ENCODE data around the gene ATP2C2. TPM values are rescaled to one million over a fixed set of nuclear protein-coding genes. Genes with fewer than 3 reads are reported as not detected.

The ATP2C2 gene
- total RNA-seq, 2 experiments from 2014 or later: not detected

DNA sequence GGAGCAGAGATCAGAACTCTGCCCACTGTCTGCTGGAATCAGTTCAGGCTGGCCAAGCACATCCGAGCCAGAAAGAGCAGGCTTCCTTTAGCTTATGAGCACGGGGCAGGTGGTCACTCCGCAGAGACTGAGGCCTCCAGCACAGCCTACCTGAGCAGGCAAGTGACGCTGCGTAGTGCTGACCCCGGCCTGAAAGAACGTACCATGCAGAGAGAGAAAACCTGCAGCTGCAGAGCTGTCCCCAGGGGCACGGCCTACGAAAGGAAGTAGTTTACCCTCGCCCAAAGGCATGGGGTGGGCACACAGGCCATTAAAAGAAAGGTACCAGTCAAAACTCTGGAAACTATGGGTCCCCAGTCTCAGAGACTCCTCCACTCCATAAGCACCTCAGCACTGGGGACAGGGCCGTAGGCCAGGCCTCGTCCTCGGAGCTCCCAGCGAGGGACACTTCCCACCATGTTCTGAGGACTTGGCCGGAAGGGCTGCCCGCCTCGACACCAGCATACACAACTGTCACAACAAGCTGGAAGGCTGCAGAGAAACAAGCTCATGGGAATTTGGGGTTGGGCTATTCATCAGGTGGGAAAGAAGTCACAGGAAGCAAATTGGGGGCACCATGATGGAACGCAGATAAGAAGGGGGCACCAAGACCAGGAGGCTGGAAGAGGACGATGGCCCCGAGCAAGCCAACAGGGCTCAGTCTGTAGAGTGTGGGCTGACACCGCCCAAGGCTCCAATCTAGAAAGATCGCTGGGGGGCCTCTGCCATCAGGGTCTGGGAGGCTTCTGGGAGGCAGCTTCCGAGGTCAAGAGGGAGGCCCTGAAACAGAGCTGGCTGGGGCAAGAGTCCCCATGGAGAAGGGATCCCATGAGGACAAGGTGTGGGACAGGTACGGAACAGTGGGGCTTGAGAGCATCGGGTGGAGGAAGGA, 114.9 kb downstream of the ATP2C2 start:
- H3K9me3 Mint-ChIP-seq: no peaks in the 10 kb centered on the region
- no peak overlapping the region for H3K27ac Mint-ChIP-seq
- H3K4me3 Mint-ChIP-seq: no peak overlapping the region
- H3K4me1 Mint-ChIP-seq: peaks cover 6% of the 10 kb centered on the region
- no peaks in the 10 kb centered on the region for H3K27me3 Mint-ChIP-seq
- no peak for DNase-seq
- peaks cover 5% of the 10 kb centered on the region for H3K36me3 Mint-ChIP-seq

DNA sequence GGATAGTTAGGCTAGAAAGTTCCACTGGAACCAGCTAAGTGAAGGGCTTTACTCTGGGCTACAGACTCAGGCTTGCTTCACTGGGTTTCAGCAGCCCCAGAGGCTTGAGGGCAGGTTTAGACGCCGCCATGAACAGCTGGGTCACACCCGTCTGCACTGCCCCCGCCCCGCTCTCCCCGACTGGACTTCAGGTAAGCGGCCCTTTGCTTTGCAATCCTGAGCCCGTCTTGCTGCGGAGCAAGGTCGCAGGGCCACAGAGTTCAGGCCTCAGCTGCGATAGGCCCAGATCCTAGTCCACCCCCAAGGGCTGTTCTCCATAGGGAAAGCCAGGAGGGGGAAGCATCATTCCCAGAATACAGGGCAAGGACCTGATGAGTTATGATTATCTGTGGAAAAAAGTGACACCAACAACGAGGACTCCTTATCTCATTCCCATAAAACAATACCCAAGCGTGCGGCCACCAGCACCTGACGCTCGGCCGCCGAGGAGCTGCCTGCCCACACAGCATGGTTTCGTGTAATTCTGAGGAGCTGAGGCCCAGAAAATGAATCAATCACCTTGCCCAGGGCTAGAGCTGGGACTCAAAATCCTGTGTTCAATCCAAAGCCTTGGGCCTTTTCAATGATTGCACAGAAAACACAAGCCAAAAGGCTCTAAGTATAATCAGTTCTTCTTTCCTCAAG, 115.7 kb downstream of the ATP2C2 start:
- Mint-ChIP-seq H3K27me3 (no peaks in the 10 kb centered on the region), H3K4me3 (no peak overlapping the region), H3K36me3 (peaks cover 2% of the 10 kb centered on the region), H3K27ac (no peak overlapping the region), H3K4me1 (no peaks in the 10 kb centered on the region), H3K9me3 (no peaks in the 10 kb centered on the region)
- no peak for DNase-seq

DNA sequence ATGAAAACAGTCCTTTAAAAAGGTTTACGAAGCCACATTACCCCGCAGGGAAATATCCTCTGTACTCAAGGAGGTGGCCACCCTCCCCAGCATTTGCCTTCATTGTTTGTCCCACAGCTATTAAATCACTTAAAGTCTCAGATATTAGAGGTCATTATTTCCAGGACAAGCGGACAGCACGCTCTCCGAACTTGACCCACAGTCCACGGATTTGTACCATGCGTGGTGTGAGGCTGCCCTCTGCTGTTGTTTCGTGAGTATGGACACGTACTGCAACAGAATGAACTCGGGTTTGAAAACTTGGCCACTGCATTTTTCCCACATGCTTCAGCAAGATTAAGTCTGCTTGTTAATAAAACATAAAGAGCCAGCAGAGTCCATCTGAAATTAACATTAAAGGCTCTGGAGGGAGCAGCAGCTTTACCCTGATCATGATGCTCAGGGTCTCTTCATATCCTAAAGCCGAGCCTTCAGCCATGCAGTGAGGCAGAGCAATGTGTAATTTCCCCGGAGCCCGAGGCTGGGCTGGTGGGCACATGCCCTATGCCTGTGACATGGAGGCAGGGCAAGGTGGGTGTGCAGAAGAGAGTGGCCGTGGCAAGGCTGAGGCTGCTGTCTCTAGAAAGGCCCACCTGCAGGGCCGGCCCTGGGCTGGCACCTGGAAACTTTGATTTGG, 116.4 kb downstream of the ATP2C2 start:
- no peaks in the 10 kb centered on the region for H3K27me3 Mint-ChIP-seq
- no peak for DNase-seq

DNA sequence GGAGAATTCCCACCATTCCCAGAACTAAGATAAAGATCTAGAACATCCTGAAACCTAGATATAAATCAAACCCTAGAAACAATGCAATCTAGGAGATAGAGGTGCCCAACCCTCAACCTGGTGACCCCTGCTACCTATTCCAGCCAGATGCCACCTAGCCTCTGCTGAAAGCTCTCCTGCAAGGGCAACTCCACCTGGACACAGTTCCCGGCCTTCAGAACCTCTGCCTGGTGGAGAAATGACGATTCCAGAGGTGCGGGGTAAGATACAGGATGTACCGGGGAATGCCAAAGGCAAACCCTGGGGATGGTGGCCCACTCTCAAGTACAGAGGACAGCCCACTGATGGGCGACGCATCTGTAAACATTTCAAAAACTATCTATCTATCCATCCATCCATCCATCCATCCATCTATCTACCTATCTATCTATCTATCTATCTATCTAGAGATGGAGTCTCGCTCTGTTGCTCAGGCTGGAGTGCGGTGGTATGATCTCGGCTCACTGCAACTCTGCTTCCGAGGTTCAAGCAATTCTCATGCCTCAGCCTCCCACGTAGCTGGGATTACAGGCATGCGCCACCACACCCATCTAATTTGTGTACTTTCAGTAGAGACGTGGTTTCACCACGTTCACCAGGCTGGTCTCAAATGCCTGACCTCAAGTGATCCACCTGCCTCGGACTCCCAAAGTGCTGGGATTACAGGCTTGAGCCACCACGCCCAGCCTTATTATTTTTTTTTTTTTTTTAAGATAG, 117.1 kb downstream of the ATP2C2 start:
- Mint-ChIP-seq H3K4me1 (peaks cover 3% of the 10 kb centered on the region), H3K4me3 (no peak overlapping the region), H3K27me3 (no peaks in the 10 kb centered on the region), H3K36me3 (no peaks in the 10 kb centered on the region), H3K9me3 (no peaks in the 10 kb centered on the region), H3K27ac (no peak overlapping the region)
- DNase-seq: no peak

More for the DNA sequence above, 116.4 kb downstream of the ATP2C2 start:
- H3K4me3 Mint-ChIP-seq: no peak overlapping the region
- no peaks in the 10 kb centered on the region for H3K36me3 Mint-ChIP-seq
- peaks cover 3% of the 10 kb centered on the region for H3K4me1 Mint-ChIP-seq
- H3K9me3 Mint-ChIP-seq: no peaks in the 10 kb centered on the region
- no peak overlapping the region for H3K27ac Mint-ChIP-seq

DNA sequence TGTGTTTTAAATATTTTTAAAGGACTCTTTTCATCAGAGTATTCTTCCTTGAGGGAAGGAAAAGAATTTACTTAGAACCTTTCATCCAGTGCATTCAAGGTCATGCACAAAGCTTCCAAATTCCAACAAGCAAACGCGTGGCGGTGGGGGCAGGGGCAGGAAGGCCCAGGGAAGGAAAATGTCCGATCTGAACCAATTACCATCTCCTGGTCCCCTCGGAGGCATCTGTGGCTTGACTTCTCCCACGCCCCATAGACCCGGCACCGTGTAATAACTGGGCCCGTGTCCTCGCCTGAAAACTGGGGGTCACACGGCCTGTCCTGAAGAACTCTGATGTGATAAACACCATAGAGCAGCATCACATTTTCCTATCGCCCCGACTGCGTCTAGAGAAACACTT, 117.8 kb downstream of the ATP2C2 start:
- Mint-ChIP-seq H3K36me3 (peaks cover 3% of the 10 kb centered on the region), H3K9me3 (no peaks in the 10 kb centered on the region), H3K27me3 (no peaks in the 10 kb centered on the region), H3K4me3 (no peak overlapping the region), H3K27ac (no peak overlapping the region), H3K4me1 (peaks cover 3% of the 10 kb centered on the region)
- DNase-seq: no peak

DNA sequence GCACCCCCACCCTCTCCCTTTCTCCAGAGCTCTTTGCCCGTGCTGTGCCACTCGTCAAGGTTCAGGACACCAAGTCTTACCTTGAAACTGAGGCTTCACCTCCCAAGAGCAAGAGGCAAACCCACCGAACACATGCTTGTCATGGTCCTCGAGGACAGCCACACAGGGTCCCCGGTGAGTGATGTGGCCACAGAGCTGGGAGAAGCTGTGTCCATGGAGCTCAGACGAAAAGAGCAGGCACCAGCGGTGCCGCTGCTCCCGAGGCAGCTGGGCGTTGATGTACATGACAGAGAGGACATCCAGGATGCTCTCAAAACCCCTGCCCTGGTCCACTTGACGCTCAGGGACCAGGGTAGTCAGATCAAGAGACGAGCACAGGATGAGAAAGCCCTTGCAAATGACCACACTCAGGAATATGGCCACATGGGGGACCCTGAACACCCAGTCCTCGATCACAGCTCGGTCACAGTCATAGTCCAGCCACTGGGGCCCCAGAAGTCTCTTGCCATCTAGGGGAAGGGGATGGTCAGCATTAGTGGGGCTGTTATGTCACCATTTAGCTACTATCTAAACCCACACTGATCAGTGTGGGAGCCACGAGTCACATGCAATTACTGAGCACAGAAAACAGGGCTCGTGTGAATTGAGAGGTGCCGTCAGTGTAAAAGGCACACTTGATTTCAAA, 118.4 kb downstream of the ATP2C2 start:
- H3K27me3 Mint-ChIP-seq: no peaks in the 10 kb centered on the region
- no peak overlapping the region for H3K27ac Mint-ChIP-seq
- peaks cover 3% of the 10 kb centered on the region for H3K36me3 Mint-ChIP-seq
- H3K9me3 Mint-ChIP-seq: no peaks in the 10 kb centered on the region
- no peak for DNase-seq
- no peak overlapping the region for H3K4me3 Mint-ChIP-seq
- peaks cover 3% of the 10 kb centered on the region for H3K4me1 Mint-ChIP-seq

DNA sequence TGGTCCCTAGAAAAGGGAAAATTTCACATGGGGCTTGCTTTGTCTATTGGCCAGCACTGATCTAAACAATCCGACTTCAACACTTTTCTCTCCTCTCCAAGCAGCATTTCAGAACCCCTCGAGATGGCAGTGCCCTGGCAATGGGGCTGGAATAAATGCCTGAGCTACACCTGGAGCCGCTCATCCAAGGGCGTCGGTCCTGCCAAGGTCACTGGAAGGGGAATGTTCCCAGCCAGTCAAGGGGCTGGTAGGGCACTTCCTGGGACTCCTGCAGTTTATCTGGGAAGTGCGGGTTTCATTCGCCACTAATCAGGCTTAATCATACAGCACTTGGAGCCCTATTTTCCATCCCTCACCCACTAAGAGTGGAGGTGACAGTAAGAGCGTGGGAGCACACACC, 119.0 kb downstream of the ATP2C2 start:
- H3K4me3 Mint-ChIP-seq: no peak overlapping the region
- H3K4me1 Mint-ChIP-seq: peaks cover 3% of the 10 kb centered on the region
- no peak for DNase-seq
- no peaks in the 10 kb centered on the region for H3K27me3 Mint-ChIP-seq
- H3K9me3 Mint-ChIP-seq: no peaks in the 10 kb centered on the region
- peaks cover 5% of the 10 kb centered on the region for H3K36me3 Mint-ChIP-seq
- no peak overlapping the region for H3K27ac Mint-ChIP-seq

DNA sequence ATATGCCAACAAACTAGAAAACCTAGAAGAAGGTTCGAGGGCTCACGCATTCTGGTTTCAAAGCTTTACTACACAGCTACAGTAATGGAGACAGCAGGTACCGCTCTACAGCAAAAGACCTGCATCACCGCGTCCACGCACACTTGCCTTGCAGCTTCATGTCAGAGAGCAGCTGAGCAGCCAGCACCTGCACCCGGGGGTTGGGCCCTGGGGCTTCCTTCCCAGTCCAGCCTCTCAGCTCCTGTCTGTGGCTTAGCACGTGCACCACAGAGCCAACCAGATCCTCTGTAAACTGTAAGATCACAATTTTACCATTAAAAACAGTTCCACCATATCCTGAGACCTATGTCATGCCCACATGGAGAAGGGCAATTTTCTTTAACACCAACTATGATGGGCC, 120.8 kb downstream of the ATP2C2 start:
- H3K9me3 Mint-ChIP-seq: peaks cover 4% of the 10 kb centered on the region
- H3K36me3 Mint-ChIP-seq: peaks cover 16% of the 10 kb centered on the region
- no peak for DNase-seq
- peaks cover 3% of the 10 kb centered on the region for H3K4me1 Mint-ChIP-seq
- no peaks in the 10 kb centered on the region for H3K27me3 Mint-ChIP-seq
- no peak overlapping the region for H3K4me3 Mint-ChIP-seq
- no peak overlapping the region for H3K27ac Mint-ChIP-seq

DNA sequence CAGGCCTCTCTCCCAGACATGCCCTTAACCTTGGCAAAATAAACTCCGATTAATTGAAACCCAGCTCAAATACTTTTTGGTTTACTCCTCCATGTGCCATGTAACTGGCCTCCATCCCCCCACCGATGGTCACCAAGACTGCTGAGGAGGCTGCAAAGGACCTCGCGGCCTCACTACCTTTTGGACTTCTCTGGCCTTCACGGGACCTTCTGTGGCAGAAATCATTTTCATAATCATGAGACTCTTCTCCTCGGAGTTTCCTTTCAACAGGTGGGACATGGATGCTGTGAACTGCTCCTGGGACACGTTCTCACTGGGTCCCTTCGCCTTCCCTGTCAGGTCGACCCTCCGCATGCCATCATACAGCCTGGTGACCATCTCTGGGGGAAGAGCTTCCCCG, 127.2 kb downstream of the ATP2C2 start:
- Mint-ChIP-seq H3K4me1 (no peaks in the 10 kb centered on the region), H3K36me3 (peaks cover 32% of the 10 kb centered on the region), H3K4me3 (no peak overlapping the region), H3K9me3 (peaks cover 4% of the 10 kb centered on the region), H3K27ac (no peak overlapping the region), H3K27me3 (no peaks in the 10 kb centered on the region)
- no peak for DNase-seq

DNA sequence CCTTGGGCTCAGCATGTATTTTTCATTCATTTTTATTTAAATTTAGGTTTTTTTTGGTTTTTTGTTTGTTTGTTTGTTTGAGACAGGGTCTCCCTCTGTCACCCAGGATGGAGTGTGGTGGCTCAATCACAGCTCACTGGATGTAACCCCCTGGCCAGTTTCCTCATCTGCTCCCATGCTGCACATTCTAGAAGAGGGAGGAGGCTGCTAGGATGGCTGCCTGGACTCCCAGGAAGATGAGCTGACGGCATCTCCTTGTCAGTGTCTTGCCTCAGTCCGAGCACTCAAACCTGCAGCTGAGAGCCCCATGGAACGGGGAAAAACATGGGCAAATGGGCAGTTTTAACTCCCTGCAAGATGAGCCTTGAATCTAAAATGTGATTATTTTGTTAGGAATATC, 128.7 kb downstream of the ATP2C2 start:
- H3K27me3 Mint-ChIP-seq: no peaks in the 10 kb centered on the region
- H3K4me1 Mint-ChIP-seq: no peaks in the 10 kb centered on the region
- no peak for DNase-seq
- H3K36me3 Mint-ChIP-seq: peaks cover 28% of the 10 kb centered on the region
- H3K4me3 Mint-ChIP-seq: no peak overlapping the region
- no peak overlapping the region for H3K27ac Mint-ChIP-seq
- H3K9me3 Mint-ChIP-seq: peaks cover 4% of the 10 kb centered on the region

DNA sequence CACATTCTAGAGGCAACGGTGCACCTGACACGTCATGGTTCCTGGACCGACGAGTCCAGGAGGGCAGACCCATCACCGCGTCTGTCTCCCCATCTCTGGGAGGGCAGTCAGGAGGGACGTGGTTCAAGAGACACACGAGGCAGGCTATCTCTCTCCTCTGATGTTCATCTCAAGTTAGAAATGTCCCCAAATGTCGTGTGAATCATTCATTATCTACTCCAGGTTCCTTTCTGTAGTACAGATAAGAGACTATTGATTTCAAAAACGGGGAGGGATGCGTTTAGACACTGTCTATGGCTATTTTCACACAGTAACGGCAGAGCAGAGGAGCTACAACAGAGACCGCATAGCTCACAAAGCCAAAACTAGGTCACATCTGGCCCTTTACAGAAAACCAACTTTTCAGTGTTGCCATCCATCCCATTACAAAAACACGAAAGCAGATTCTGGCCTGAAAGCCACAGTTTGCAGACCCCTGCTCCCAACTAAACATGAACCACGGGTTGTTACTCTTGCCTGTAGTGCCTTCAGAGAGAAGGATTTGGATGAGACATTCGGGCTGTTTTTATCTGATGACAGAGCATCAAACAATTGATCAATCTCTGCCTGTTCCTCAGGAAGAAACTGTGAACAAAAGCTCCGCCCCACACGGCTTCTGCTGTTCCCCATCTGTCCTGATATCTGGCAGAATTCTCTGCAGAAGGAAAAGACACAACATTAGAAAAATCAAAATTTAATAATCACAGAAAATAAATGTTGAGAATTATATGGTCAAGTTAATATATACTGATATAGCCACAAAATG, 129.3 kb downstream of the ATP2C2 start:
- Mint-ChIP-seq H3K27ac (no peak overlapping the region), H3K27me3 (no peaks in the 10 kb centered on the region), H3K36me3 (peaks cover 26% of the 10 kb centered on the region), H3K4me1 (peaks cover 1% of the 10 kb centered on the region), H3K4me3 (no peak overlapping the region), H3K9me3 (peaks cover 4% of the 10 kb centered on the region)
- no peak for DNase-seq

DNA sequence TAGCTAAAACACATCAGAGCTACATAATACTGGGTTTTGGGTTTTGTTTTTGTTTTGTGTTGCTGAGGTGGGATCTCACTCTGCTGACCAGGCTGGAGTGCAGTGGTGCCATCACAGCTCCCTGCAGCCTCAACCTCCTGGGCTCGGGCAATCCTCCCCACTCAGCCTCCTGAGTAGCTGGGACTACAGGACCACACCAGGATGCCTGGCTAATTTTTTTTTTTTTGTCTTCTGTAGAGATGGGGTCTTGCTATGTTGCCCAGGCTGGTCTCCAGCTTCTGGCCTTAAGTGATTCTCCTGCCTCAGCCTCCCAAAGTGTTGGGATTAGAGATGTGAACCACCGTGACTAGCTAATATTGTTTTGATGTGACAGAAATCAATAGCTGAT, 129.9 kb downstream of the ATP2C2 start:
- Mint-ChIP-seq H3K27me3 (no peaks in the 10 kb centered on the region), H3K27ac (no peak overlapping the region), H3K4me3 (no peak overlapping the region), H3K4me1 (peaks cover 3% of the 10 kb centered on the region), H3K36me3 (peaks cover 20% of the 10 kb centered on the region), H3K9me3 (peaks cover under 1% of the 10 kb centered on the region)
- DNase-seq: no peak

DNA sequence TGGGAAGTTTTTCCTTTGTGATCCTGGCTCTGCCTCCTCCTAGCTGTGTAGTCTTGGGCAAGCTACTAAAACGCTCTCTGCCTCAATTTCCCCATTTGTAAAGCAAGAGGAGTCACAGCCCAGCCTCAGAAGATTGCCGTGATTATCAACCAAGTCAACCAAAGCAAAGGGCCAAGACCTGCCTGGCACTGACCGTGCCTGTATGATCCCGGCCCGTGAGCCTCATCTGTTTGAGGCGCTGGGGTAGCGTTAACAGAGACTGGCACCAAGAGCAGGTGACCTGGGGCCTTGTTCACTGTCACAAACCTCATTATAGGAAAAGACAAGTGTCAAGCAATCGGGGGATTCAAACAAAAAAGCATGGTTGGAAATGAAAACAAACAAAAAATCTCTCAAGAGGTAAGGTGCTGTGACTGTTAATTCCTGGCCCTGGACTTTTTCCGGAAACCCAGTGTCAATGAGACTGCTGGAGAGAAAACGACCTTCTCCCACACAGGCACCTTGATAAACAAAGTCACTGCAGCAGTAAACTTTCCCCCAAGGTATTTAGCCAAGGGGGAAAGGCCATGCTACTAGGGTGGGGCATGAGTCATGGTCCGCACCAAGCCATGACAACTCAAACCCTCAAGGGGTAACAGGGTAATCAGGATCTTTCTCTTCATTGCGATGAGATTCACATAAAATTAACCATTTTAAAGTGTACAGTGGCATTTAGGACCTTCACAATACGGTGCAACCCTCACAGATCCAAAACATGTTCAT, 130.7 kb downstream of the ATP2C2 start:
- peaks cover 8% of the 10 kb centered on the region for H3K4me1 Mint-ChIP-seq
- no peaks in the 10 kb centered on the region for H3K9me3 Mint-ChIP-seq
- H3K27me3 Mint-ChIP-seq: no peaks in the 10 kb centered on the region
- H3K27ac Mint-ChIP-seq: peak overlapping the region; percentile 25
- DNase-seq: no peak
- peaks cover 17% of the 10 kb centered on the region for H3K36me3 Mint-ChIP-seq
- H3K4me3 Mint-ChIP-seq: no peak overlapping the region

All from activated naive CD8-positive, alpha-beta T cell treated with anti-CD3 and anti-CD28 coated beads for 36 hours (primary cell).